MG63 (cell line): ENCODE measurements around the gene CD58. TPM values are rescaled to one million over a fixed set of nuclear protein-coding genes. Genes with fewer than 3 reads are reported as not detected.
"Not testable (repeated sequence)": the region's sequence is repeated elsewhere in the genome, so short reads cannot be mapped to it uniquely, and the experiment has no call there.

Experiments used
- DNase-seq: peaks from one replicate; pipeline ENCODE4 v3.0.0-alpha.2; 2020
- H3K27me3 ChIP-seq: fragments of 250-450 bp; sonication (Bioruptor Pico); 2 replicates; pipeline ENCODE4 v1.5.1; 2020; ENCODE audit warnings: mild to moderate bottlenecking, moderate library complexity
- H3K36me3 ChIP-seq: fragments of 250-450 bp; sonication (Bioruptor Pico); 2 replicates; pipeline ENCODE4 v1.5.1; 2020; ENCODE audit warnings: mild to moderate bottlenecking, moderate library complexity
- H3K4me3 ChIP-seq: fragments of 250-450 bp; sonication (Bioruptor Pico); 2 replicates; pipeline ENCODE4 v1.5.1; 2020; ENCODE audit warnings: mild to moderate bottlenecking, moderate library complexity
- H3K9me3 ChIP-seq: fragments of 250-450 bp; sonication (Bioruptor Pico); 2 replicates; pipeline ENCODE4 v1.5.1; 2020; ENCODE audit warnings: mild to moderate bottlenecking, moderate library complexity
- total RNA-seq: library from RNA; depleted of rRNA; stranded (reverse); fragments of >200 nt; shearing (Covaris generic); gene quantifications from 2 replicates; pipeline ENCODE4 v1.2.3, GENCODE V29; 2014; ENCODE audit warnings: low replicate concordance; rRNA removed

CD58 gene
- 21.9 and 53.0 TPM in 2 replicates for total RNA-seq

DNA sequence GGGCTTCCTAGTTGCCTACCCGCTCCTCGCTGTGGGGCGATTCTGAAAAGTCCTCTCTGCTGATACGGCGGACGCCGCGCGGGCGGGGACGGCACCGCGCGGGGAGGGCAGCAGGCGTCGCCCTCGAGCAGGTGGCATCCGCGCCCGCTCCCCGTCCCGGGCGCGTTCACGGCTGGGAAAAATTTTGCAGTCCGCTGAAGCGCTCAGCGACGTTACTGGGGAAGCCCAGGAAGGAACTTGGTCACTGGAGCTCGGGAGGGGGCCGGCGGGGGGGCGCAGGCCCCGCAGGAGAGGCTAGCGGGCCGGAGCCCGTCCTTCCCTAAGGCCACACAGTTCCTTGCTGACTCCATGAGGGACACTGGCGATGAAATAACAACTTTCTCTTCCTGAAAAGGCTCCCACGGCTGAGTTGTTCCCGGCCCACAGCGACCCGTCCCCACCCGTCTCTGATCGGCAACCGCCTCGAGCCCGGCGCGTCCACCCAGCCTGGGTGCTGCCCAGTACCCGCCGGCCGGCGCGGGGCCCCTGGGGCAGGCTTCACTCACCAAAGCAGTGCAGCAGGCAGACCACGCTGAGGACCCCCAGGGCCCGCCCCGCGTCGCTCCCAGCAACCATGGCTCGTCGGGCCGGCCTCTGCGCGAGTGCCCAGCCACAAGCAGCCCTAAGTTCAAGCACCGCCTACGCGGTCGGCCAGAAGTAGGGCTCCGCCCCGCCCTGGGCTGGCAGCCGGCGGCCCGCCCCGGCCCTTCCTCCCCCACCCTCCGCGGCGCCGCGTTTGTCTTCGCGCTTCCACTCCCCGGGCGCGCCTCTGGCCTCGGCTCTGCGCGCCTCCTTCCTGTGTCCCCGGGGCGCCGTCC lies at the start of gene CD58:
CD58 (minus strand) TSS at position 669 of the 857 bp plus-strand sequence; CDS start at position 615, 54 bp downstream.
- Histone ChIP-seq H3K4me3 (peak within 1 kb of the TSS; percentile 83), H3K9me3 (no peaks in the 10 kb centered on the region)
- DNase-seq, result peak; percentile 93

DNA sequence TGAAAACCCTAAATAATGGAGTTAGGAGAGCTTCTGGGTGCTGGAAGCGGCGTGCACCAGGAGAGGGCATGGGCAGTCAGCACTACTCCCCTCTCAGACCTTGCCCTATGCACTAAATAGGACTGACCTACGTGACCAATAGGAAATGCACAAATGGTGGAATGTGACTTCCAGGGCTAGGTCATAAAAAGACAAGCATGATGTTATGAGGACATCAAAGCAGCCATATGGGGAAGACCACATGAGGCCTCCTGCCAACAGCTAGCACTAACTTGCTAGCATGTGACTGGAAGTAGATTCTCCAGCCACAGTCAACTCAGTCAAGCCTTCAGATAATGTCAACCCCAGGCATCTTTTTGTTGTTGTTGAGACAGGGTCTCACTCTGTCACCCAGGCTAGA lies 49.6 kb upstream of the CD58 start:
- H3K9me3 ChIP-seq, DNase-seq, H3K27me3 ChIP-seq, H3K36me3 ChIP-seq, H3K4me3 ChIP-seq: not testable (repeated sequence)

More for the DNA sequence above, at the start of gene CD58:
- Histone ChIP-seq H3K27me3 (no peaks in the 10 kb centered on the region), H3K36me3 (peaks cover 4% of the 10 kb centered on the region)

- not testable (repeated sequence) for H3K9me3 ChIP-seq, H3K27me3 ChIP-seq, H3K36me3 ChIP-seq, DNase-seq, H3K4me3 ChIP-seq
Observed at GRCh38 chr1:116619106-116619505, 48.3 kb upstream of the CD58 start.

DNA sequence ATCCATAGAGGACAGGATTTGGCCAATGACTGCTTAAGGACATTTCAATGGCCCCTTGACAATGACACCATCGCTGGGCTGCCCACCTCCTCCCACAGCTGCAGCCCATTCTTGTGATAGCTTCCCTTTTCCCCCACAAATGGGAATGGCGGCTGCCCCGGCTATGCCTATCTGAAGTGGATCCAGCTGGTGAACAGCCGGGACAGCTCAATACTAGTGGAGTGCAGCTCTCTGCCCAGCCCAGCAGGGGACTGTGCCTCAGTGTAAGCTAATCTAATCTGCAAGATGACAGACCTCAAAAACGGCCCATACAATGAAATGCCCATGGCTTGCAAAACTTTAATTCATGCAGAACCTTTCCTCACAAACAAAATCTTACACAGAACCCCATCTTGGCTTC lies 47.0 kb upstream of the CD58 start:
- H3K36me3 ChIP-seq, DNase-seq, H3K9me3 ChIP-seq, H3K27me3 ChIP-seq, H3K4me3 ChIP-seq: not testable (repeated sequence)

DNA sequence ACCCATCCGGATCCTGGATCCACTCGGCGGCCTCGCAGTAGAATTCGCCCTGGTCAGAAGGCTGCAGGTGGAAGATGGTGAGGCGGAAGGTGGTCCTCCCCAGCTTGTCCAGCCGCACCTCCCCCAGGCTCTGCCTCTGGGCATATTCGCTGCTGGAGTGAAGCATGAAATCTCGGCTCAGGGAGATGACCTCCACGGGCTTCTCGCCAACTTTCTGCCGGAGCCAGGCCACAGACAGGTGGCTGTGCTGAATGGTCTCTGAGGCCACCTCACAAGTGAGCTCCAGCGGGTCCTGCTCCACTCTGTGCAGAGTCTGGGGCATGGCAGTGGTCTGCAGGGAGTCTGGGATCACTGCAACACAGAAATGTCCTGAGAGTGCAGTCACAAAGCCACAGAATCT lies 43.0 kb upstream of the CD58 start:
- DNase-seq, H3K27me3 ChIP-seq, H3K36me3 ChIP-seq, H3K4me3 ChIP-seq, H3K9me3 ChIP-seq: not testable (repeated sequence)

GRCh38 chr1:116609801-116610371 lies 39.1 kb upstream of the CD58 start:
- H3K36me3 ChIP-seq, H3K27me3 ChIP-seq, H3K9me3 ChIP-seq, H3K4me3 ChIP-seq, DNase-seq: not testable (repeated sequence)

DNA sequence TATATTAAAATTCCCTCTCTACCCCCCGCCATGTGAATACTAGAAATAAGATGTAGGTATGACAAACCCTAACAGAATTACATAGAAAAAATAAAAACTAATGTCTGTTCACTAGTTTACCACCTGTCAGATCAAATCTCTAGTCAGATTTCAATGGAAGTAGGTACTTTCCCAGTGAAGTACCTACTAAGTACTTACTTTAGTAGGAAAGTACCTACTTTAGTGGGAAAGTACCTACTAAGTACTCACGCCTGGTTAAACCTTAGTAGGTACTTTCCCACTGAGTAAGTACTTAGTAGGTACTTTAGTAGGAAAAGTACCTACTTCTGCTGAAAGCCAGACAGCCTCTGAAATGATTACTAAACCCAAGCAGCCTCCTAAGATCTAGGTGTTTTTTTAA lies 38.0 kb upstream of the CD58 start:
- not testable (repeated sequence) for DNase-seq, H3K4me3 ChIP-seq, H3K27me3 ChIP-seq, H3K9me3 ChIP-seq, H3K36me3 ChIP-seq

- not testable (repeated sequence) for H3K27me3 ChIP-seq, H3K36me3 ChIP-seq, H3K4me3 ChIP-seq, DNase-seq, H3K9me3 ChIP-seq
Observed at GRCh38 chr1:116608151-116608550, 37.3 kb upstream of the CD58 start.

GRCh38 chr1:116607463-116607862 lies 36.6 kb upstream of the CD58 start:
- DNase-seq, H3K4me3 ChIP-seq, H3K9me3 ChIP-seq: not testable (repeated sequence)

GRCh38 chr1:116606067-116606466 lies 35.2 kb upstream of the CD58 start:
- not testable (repeated sequence) for H3K36me3 ChIP-seq, H3K9me3 ChIP-seq, H3K27me3 ChIP-seq, DNase-seq, H3K4me3 ChIP-seq

More at GRCh38 chr1:116607463-116607862, 36.6 kb upstream of the CD58 start:
- H3K36me3 ChIP-seq, H3K27me3 ChIP-seq: not testable (repeated sequence)

DNA sequence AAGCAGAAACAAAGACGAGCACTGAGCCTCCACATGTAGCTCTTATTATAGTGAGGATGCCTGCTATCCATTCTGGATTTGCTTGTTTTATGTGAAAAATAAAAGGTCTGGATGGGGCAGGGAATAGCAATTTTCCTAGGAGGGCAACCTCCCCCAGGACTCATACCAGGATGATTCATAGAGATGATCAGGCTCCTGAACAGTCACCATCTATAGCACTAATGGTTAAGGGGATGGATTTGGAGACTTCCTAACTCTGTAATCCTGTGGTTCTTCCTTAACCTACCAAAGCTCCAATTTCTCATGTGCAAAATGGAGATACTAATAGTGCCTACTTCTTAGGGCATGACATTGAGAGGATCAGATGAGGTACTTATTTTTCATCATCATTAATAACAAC lies 34.5 kb upstream of the CD58 start:
- H3K9me3 ChIP-seq, result no peaks in the 10 kb centered on the region

DNA sequence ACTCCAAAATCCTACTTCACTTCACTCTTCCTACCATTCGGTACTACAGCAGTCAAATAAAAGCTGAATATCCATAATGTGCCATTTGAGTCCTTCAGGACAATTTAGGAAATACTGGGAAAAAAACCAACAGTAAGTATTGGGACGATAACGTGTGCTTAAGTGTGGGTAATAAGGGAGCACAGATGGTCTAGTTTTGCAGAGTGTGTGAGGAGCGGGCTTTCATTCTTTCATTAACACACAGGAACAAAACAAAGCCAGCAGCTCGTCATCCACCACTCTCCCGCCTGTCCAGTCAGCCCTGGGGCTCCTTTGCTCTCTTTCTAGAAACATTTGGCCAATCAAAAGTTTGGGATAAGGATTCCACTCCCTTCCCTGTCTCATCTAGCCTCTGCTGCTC lies 33.6 kb upstream of the CD58 start:
- not testable (repeated sequence) for H3K4me3 ChIP-seq, DNase-seq, H3K9me3 ChIP-seq, H3K36me3 ChIP-seq, H3K27me3 ChIP-seq

More for the DNA sequence above, 34.5 kb upstream of the CD58 start:
- Histone ChIP-seq H3K4me3 (no peak overlapping the region), H3K27me3 (no peaks in the 10 kb centered on the region), H3K36me3 (no peaks in the 10 kb centered on the region)
- no peak for DNase-seq

DNA sequence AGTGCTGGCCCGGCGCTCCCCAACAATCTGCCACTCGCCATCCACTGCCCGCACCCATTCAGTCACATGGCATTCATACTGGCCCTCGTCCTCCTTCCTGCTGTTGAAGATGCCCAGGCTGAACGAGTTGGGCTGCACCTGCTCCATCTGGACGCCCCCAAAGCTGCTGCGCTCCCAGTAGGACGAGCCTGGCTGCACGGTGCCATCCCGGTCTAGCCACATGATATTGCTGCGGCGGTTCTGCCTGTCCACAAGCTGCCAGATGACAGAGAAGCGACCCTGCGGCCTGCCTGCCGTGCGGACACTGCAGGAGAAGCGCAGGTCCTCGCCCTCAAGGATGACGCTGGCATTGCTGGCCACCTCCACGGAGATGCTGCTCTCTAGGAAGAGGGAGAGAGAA lies 32.8 kb upstream of the CD58 start:
- not testable (repeated sequence) for DNase-seq, H3K9me3 ChIP-seq, H3K36me3 ChIP-seq, H3K27me3 ChIP-seq, H3K4me3 ChIP-seq

DNA sequence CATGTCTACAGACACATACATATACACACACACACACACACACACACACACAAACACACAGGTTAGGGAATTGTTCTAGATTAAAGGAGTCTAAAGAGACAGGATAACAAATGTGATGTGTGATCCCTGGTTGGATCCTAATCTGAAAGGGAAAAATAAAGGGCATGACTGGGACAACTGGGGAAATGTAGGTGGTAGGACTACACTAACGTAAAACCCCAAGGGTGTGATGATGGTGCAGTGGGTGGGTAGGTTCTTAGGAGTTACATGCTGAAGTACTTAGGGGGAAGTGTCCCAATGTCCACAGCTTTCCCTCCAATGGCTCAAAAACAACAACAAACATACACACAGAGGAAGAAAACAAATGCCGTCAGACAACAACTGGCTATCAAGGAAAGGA lies 28.5 kb upstream of the CD58 start:
- H3K36me3 ChIP-seq, H3K9me3 ChIP-seq, DNase-seq, H3K4me3 ChIP-seq, H3K27me3 ChIP-seq: not testable (repeated sequence)

- DNase-seq, H3K27me3 ChIP-seq, H3K9me3 ChIP-seq, H3K4me3 ChIP-seq, H3K36me3 ChIP-seq: not testable (repeated sequence)
Observed at GRCh38 chr1:116598420-116599036, 27.7 kb upstream of the CD58 start.

DNA sequence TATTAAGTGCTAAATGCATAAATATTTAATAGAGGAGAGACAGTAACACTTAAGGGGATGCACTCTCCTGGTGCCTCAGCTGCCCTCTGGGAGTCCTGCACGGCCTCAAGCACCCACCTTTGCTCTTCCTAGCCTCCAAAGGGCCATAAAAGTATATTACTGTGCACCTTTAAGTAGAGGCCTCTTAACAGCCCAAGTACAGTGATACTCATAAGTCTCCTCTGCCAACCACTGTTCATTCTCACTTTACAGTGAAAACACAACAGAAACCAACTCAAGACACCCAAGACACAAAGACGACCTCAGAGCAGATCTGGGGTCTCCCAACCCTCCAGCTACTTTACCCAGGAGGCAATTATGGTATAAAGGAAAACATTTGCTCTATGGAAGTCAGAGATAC lies 26.6 kb upstream of the CD58 start:
- not testable (repeated sequence) for H3K4me3 ChIP-seq, DNase-seq, H3K27me3 ChIP-seq, H3K36me3 ChIP-seq, H3K9me3 ChIP-seq

DNA sequence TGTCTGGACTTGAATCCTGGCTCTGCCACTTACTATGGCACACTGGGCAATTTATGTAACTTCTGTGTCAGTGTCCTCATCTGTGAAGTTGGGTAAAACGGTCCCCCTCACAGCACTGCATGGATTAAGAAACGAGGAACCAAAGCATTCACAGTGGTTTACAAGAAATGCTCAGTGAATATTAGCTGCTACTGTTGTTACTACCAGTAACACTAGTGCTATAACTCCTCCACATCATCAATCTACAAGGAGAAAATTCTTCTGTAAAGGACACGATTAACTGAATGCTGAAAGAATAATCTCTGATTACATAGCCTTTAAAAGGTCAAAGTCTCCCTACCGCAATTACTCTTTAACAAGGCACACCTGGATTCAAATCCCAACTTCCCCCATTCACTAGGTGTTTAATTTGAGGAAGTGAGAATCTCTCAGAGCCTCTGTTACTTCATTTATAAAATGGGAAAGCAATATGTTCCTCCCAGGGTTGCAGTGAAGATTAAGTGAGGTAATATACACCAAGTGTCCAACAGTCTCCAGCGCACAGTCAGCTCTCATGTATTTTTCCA lies 26.0 kb upstream of the CD58 start:
- H3K4me3 ChIP-seq, H3K36me3 ChIP-seq, H3K27me3 ChIP-seq, DNase-seq, H3K9me3 ChIP-seq: not testable (repeated sequence)
